ENCODE results near the gene RPS26.

- TF ChIP-seq CTCF (conservative IDR thresholded peaks at IDR 0.05; ENCODE audit: low read length) (no peak), EZH2phosphoT487 (IDR thresholded peaks at IDR 0.05; ENCODE audit: borderline replicate concordance, low read depth, low read length) (no peak)
Measured at GRCh38 chr12:56087220-56087619, 45.5 kb downstream of the RPS26 start.
